CD14-positive monocyte (primary cell): ENCODE results near the gene RGCC. TPM values are rescaled to one million over a fixed set of nuclear protein-coding genes. Genes with fewer than 3 reads are reported as not detected.
A peak's percentile ranks its signal among the peaks of the same experiment; 100 is the strongest.

Source experiments
- DNase-seq, 3 donors: peaks; one replicate each; pipeline ENCODE4 v3.0.0-alpha.2; 2011 to 2022
- H2AFZ ChIP-seq: 2 replicates; pipeline ENCODE4 v1.6.0; 2012; ENCODE audit warnings: mild to moderate bottlenecking, low read depth, low read length, inconsistent platforms; ENCODE audit not compliant: insufficient read depth, poor library complexity, severe bottlenecking
- H3K27ac ChIP-seq, 2 donors: 1 replicate in 1 of 2; 2 replicates in 1 of 2; pipeline ENCODE4 v1.5.1; 2012 to 2013; ENCODE audit warnings: low read length in 2 of 2, control low read depth in 1 of 2, inconsistent platforms in 1 of 2, low read depth in 1 of 2, mild to moderate bottlenecking in 1 of 2
- H3K27me3 ChIP-seq, 2 donors: one replicate each; pipeline versions ENCODE4 v1.6.0 to v1.6.1; 2011 to 2013; ENCODE audit warnings: low read length in 2 of 2; ENCODE audit not compliant: control insufficient read depth in 2 of 2, insufficient read depth in 2 of 2
- H3K36me3 ChIP-seq, 2 donors: replicated peaks in 1 of 2; 1 replicate in 1 of 2; 2 replicates in 1 of 2; pipeline versions ENCODE4 v1.5.1 to v1.6.1; 2012 to 2013; ENCODE audit warnings: low read length in 2 of 2, control low read depth in 1 of 2, inconsistent platforms in 1 of 2, mild to moderate bottlenecking in 1 of 2; ENCODE audit not compliant: insufficient read depth in 2 of 2, control insufficient read depth in 1 of 2
- H3K4me1 ChIP-seq, 2 donors: 1 replicate in 1 of 2; 2 replicates in 1 of 2; pipeline versions ENCODE4 v1.5.1 to v1.6.1; 2012 to 2013; ENCODE audit warnings: low read length in 2 of 2, control low read depth in 1 of 2, inconsistent platforms in 1 of 2, mild to moderate bottlenecking in 1 of 2, moderate library complexity in 1 of 2; ENCODE audit not compliant: insufficient read depth in 2 of 2, control insufficient read depth in 1 of 2
- H3K4me2 ChIP-seq: replicated peaks from 2 replicates; pipeline ENCODE3; 2012; ENCODE audit warnings: low read length, moderate library complexity, mild to moderate bottlenecking; ENCODE audit not compliant: poor library complexity, severe bottlenecking; ENCODE audit errors: extremely low read depth
- H3K4me3 ChIP-seq, 3 experiments: fragments of 200-600 bp in 1 of 3; sonication (generic) in 1 of 3; replicated peaks in 1 of 3; 1 replicate in 2 of 3; 2 replicates in 1 of 3; pipeline ENCODE4 v1.5.1; 2011 to 2013; ENCODE audit warnings: low read length in 3 of 3, mild to moderate bottlenecking in 3 of 3, control low read depth in 2 of 3, low read depth in 2 of 3, inconsistent platforms in 1 of 3, moderate library complexity in 1 of 3
- H3K79me2 ChIP-seq: 2 replicates; pipeline ENCODE4 v1.6.0; 2012; ENCODE audit warnings: mild to moderate bottlenecking, control low read depth, inconsistent platforms, low read length, moderate library complexity; ENCODE audit not compliant: insufficient read depth
- H3K9ac ChIP-seq: 2 replicates; pipeline ENCODE4 v1.6.0; 2017; ENCODE audit warnings: low read length, mild to moderate bottlenecking; ENCODE audit not compliant: insufficient read depth, poor library complexity, severe bottlenecking
- H3K9me3 ChIP-seq, 2 donors: replicated peaks in 1 of 2; 1 replicate in 1 of 2; 2 replicates in 1 of 2; pipeline versions ENCODE4 v1.5.1 to v1.6.1; 2012 to 2013; ENCODE audit warnings: low read length in 2 of 2, control low read depth in 1 of 2; ENCODE audit not compliant: control insufficient read depth in 1 of 2, insufficient read depth in 1 of 2
- H4K20me1 ChIP-seq: 2 replicates; pipeline ENCODE4 v1.6.0; 2012; ENCODE audit warnings: mild to moderate bottlenecking, low read length, control low read depth, moderate library complexity; ENCODE audit not compliant: insufficient read depth
- H3K27ac Mint-ChIP-seq, 7 donors: one replicate each; pipeline ENCODE4 v1.8.0; 2020; ENCODE audit warnings: mild to moderate bottlenecking in 7 of 7, mixed read lengths in 7 of 7, moderate library complexity in 6 of 7, inconsistent platforms in 2 of 7
- H3K27me3 Mint-ChIP-seq, 3 donors: one replicate each; pipeline ENCODE4 v1.8.0; 2021 to 2022; ENCODE audit warnings: low read depth in 3 of 3, mild to moderate bottlenecking in 3 of 3, mixed read lengths in 3 of 3, moderate library complexity in 3 of 3, inconsistent platforms in 1 of 3
- H3K36me3 Mint-ChIP-seq, 2 donors: one replicate each; pipeline ENCODE4 v1.8.0; 2020; ENCODE audit warnings: mixed read lengths in 2 of 2, inconsistent platforms in 1 of 2, mild to moderate bottlenecking in 1 of 2
- H3K4me1 Mint-ChIP-seq: one replicate; pipeline ENCODE4 v1.8.0; 2020; ENCODE audit warnings: mild to moderate bottlenecking, mixed read lengths
- H3K4me3 Mint-ChIP-seq, 2 donors: one replicate each; pipeline ENCODE4 v1.8.0; 2020; ENCODE audit warnings: mild to moderate bottlenecking in 2 of 2, mixed read lengths in 2 of 2, moderate library complexity in 1 of 2
- H3K9me3 Mint-ChIP-seq, 7 donors: one replicate each; pipeline ENCODE4 v1.8.0; 2020 to 2022; ENCODE audit warnings: mixed read lengths in 7 of 7, mild to moderate bottlenecking in 6 of 7, moderate library complexity in 6 of 7, inconsistent platforms in 2 of 7
- WGBS: methylation state at CpG from one replicate; pipeline ENCODE4 v1.1.5; 2013; ENCODE audit warnings: missing lambda C conversion rate; ENCODE audit not compliant: insufficient coverage; 5-methylcytosine and 5-hydroxymethylcytosine counted together
- intact Hi-C, 2 donors: fragments of 100-400 bp; cut with micrococcal nuclease; formaldehyde crosslinking; loops; one replicate each; pipeline versions ENCODE4 v1.15.0 to v1.15.1; 2023
- polyA plus RNA-seq, 3 donors: library from polyadenylated mRNA; depleted of rRNA in 1 of 3; unstranded in 2 of 3; stranded (reverse) in 1 of 3; fragments of 300-500 nt in 2 of 3; fragments of >200 nt in 1 of 3; fragmentation: Illumina TruSeq in 2 of 3; gene quantifications; 1 replicate in 2 of 3; 2 replicates in 1 of 3; pipeline ENCODE4 v1.2.3, GENCODE V29; 2012 to 2021
- TF ChIP-seq, protein P1 (sequence below): fragments of 200-600 bp; IDR thresholded peaks from one replicate; pipeline ENCODE4 v1.8.0; 2022; ENCODE audit warnings: antibody characterized with exemption, mild to moderate bottlenecking

RGCC gene
- polyA plus RNA-seq, 3 donors, result 4.3 to 49.5 (median 26.0) TPM

DNA sequence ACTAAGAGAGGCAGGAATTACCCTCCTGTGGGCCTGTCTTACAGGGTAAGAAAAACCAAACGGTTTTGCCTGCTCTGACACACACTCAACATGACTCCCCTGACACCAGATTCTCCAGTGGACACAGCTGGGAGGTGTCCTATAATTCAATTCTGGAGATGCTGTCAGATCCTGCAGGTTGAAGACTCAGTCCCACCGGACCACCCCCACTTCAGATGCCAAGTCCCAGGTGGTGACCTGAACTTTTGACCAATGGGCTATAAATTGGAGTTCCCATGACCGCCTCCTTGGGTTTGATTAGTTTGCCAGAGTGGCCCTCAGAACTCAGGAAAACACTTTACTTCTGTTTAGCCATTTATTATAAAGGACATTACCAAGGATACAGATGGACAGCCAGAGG is 52.6 kb downstream of the RGCC start:
- Histone ChIP-seq H3K9me3 (no peaks in the 10 kb centered on the region), H3K4me3 (no peak overlapping the region), H3K79me2 (no peaks in the 10 kb centered on the region), H2AFZ (no peak overlapping the region), H3K4me1 (peaks cover 12 to 14% of the 10 kb centered on the region in 2 donors), H4K20me1 (no peaks in the 10 kb centered on the region), H3K27ac (no peak overlapping the region), H3K4me2 (no peak overlapping the region), H3K27me3 (no peaks in the 10 kb centered on the region), H3K36me3 (no peaks in the 10 kb centered on the region), H3K9ac (no peak overlapping the region)
- intact Hi-C loops, result no loop called here
- no peak overlapping the region for H3K27ac Mint-ChIP-seq
- H3K36me3 Mint-ChIP-seq, result no peaks in the 10 kb centered on the region
- TF ChIP-seq, protein P1, sequence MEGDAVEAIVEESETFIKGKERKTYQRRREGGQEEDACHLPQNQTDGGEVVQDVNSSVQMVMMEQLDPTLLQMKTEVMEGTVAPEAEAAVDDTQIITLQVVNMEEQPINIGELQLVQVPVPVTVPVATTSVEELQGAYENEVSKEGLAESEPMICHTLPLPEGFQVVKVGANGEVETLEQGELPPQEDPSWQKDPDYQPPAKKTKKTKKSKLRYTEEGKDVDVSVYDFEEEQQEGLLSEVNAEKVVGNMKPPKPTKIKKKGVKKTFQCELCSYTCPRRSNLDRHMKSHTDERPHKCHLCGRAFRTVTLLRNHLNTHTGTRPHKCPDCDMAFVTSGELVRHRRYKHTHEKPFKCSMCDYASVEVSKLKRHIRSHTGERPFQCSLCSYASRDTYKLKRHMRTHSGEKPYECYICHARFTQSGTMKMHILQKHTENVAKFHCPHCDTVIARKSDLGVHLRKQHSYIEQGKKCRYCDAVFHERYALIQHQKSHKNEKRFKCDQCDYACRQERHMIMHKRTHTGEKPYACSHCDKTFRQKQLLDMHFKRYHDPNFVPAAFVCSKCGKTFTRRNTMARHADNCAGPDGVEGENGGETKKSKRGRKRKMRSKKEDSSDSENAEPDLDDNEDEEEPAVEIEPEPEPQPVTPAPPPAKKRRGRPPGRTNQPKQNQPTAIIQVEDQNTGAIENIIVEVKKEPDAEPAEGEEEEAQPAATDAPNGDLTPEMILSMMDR, result no peak
- no peak overlapping the region for H3K4me3 Mint-ChIP-seq
- no peak for DNase-seq
- peaks cover 16% of the 10 kb centered on the region for H3K4me1 Mint-ChIP-seq
- peaks cover 0 to 9% (median 3%) of the 10 kb centered on the region in 7 donors for H3K9me3 Mint-ChIP-seq
- 93% methylated on average over 2 of the region's 3 CpGs for WGBS
- H3K27me3 Mint-ChIP-seq, result peaks cover 0 to 3% (median 0%) of the 10 kb centered on the region in 3 donors

DNA sequence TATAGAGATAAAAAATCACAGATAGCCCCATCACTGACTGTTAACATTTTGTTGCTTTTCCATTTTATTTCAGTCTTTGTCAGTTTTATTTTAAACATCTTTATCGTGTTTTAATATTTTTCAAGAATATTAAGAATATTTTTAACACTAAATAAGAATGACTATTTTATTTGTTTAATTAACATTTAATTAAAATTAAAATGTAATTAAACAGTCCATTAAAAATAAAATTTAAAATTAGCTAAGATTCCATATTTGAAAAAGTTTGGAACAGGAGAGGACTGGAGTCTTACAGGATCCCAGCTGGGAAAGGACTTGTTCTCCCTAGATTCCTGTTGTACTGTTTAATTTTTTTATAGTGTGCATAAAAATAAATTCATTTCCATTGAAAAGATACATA is 54.5 kb downstream of the RGCC start:
- Histone ChIP-seq H3K27me3 (no peaks in the 10 kb centered on the region), H2AFZ (peak overlapping the region; percentile 84), H3K36me3 (no peaks in the 10 kb centered on the region), H3K79me2 (no peaks in the 10 kb centered on the region), H3K4me3 (no peak overlapping the region), H4K20me1 (no peaks in the 10 kb centered on the region), H3K4me2 (no peak overlapping the region), H3K27ac (no peak overlapping the region), H3K4me1 (peaks cover 12 to 14% of the 10 kb centered on the region in 2 donors), H3K9ac (no peak overlapping the region), H3K9me3 (no peaks in the 10 kb centered on the region)
- H3K36me3 Mint-ChIP-seq, result peaks cover 0 to under 1% of the 10 kb centered on the region in 2 donors
- TF ChIP-seq, protein P1, result no peak
- H3K4me1 Mint-ChIP-seq, result peaks cover 16% of the 10 kb centered on the region
- H3K27me3 Mint-ChIP-seq, result peaks cover 0 to 3% (median 0%) of the 10 kb centered on the region in 3 donors
- peaks cover 0 to 7% (median 2%) of the 10 kb centered on the region in 7 donors for H3K9me3 Mint-ChIP-seq
- no CpG with 5 or more reads among the region's 1 CpG for WGBS
- no peak for DNase-seq
- H3K27ac Mint-ChIP-seq, result no peak overlapping the region
- intact Hi-C loops, result no loop called here
- H3K4me3 Mint-ChIP-seq, result no peak overlapping the region
